HepG2 (cell line): ENCODE data around the gene BAZ1B. TPM values are rescaled to one million over a fixed set of nuclear protein-coding genes. Genes with fewer than 3 reads are reported as not detected.

Experiments
- ATAC-seq: fragments of 200-7000 bp; cut with Tn5 transposase; 3 replicates; pipeline ENCODE4 v1.9.1; 2020; ENCODE audit warnings: mild to moderate bottlenecking, moderate library complexity
- BruUV-seq: library from RNA; stranded (reverse); fragments of 400-500 nt; replicated peaks from 2 replicates; lab custom pipeline; 2021; lab: Mats Ljungman, UMichigan
- CTCF ChIA-PET: fragments of 300-600 bp; formaldehyde crosslinking; extraction: SDS; loops from one replicate; lab custom pipeline; 2021; ENCODE audit warnings: low total read pairs, inconsistent platforms, low intra/inter-chr PET ratio; lab: Yijun Ruan, JAX
- POLR2A ChIA-PET: fragments of 350-600 bp; sonication (Branson Sonifier 250); formaldehyde crosslinking; loops from one replicate; lab custom pipeline; 2020; ENCODE audit warnings: antibody characterized with exemption, inconsistent platforms; lab: Yijun Ruan, JAX
- DNase-seq: peaks from one replicate; pipeline ENCODE4 v3.0.0-alpha.2; 2015; ENCODE audit warnings: low spot score
- FAIRE-seq: peaks from 3 replicates; lab custom pipeline; 2011; peaks lifted over from hg19 to GRCh38; lab: Jason Lieb, UNC
- H2AFZ ChIP-seq: one replicate; pipeline ENCODE4 v1.6.1; 2011; ENCODE audit warnings: low read length, inconsistent platforms
- H3K27ac ChIP-seq: fragments of 300-600 bp; 3 replicates; pipeline ENCODE4 v1.8.0; 2011; ENCODE audit warnings: mixed run types, mild to moderate bottlenecking, mixed read lengths, low read length, inconsistent platforms; ENCODE audit not compliant: insufficient read depth; ENCODE audit errors: extremely low read length
- H3K27me3 ChIP-seq, 2 experiments: fragments of 200-600 bp in 1 of 2; 2 replicates in 1 of 2; 3 replicates in 1 of 2; pipeline versions ENCODE4 v1.6.0 to v1.8.0; 2011; ENCODE audit warnings: low read length in 2 of 2, mild to moderate bottlenecking in 2 of 2, moderate library complexity in 2 of 2, inconsistent platforms in 1 of 2; ENCODE audit not compliant: insufficient read depth in 2 of 2, control insufficient read depth in 1 of 2
- H3K36me3 ChIP-seq, 2 experiments: fragments of 200-600 bp in 1 of 2; replicated peaks in 1 of 2; 2 replicates in 1 of 2; 3 replicates in 1 of 2; pipeline versions ENCODE4 v1.5.1 to v1.8.0; 2011; ENCODE audit warnings: low read length in 2 of 2, inconsistent platforms in 1 of 2; ENCODE audit not compliant: insufficient read depth in 2 of 2, control insufficient read depth in 1 of 2
- H3K4me1 ChIP-seq: 2 replicates; pipeline ENCODE4 v1.5.1; 2012; ENCODE audit warnings: low read length, inconsistent platforms; ENCODE audit not compliant: insufficient read depth
- H3K4me2 ChIP-seq: 2 replicates; pipeline ENCODE4 v1.6.0; 2011; ENCODE audit warnings: low read depth, low read length, inconsistent platforms
- H3K4me3 ChIP-seq, 3 experiments: fragments of 200-600 bp in 1 of 3; sonication (generic), shearing (Covaris generic) in 1 of 3; replicated peaks in 1 of 3; 2 replicates each; pipeline ENCODE4 v1.5.1; 2011 to 2016; ENCODE audit warnings: low read length in 3 of 3, inconsistent platforms in 2 of 3, low read depth in 2 of 3, mild to moderate bottlenecking in 2 of 3, control low read depth in 1 of 3, mixed read lengths in 1 of 3; ENCODE audit not compliant: insufficient read depth in 1 of 3
- H3K79me2 ChIP-seq: one replicate; pipeline ENCODE4 v1.6.1; 2011; ENCODE audit warnings: low read length, inconsistent platforms; ENCODE audit not compliant: insufficient read depth
- H3K9ac ChIP-seq: 2 replicates; pipeline ENCODE4 v1.6.0; 2011; ENCODE audit warnings: mild to moderate bottlenecking, low read depth, low read length, inconsistent platforms; ENCODE audit not compliant: insufficient read depth
- H3K9me3 ChIP-seq: 2 replicates; pipeline ENCODE4 v1.5.1; 2012; ENCODE audit warnings: mild to moderate bottlenecking, low read length
- H4K20me1 ChIP-seq: 2 replicates; pipeline ENCODE4 v1.6.0; 2011; ENCODE audit warnings: inconsistent platforms, mild to moderate bottlenecking, low read length, moderate library complexity; ENCODE audit not compliant: insufficient read depth
- CAMTA2 ChIP-seq: sonication (generic); formaldehyde crosslinking; IDR thresholded peaks from 2 replicates; pipeline ENCODE4 v1.4.0; 2020; ENCODE audit warnings: mild to moderate bottlenecking, missing genetic modification reagents, borderline replicate concordance
- FOXK2 ChIP-seq: fragments of 450-650 bp; IDR thresholded peaks from 2 replicates; pipeline ENCODE4 v1.6.1; 2016
- NCOA2 ChIP-seq: sonication (generic); formaldehyde crosslinking; IDR thresholded peaks from 2 replicates; pipeline ENCODE4 v1.8.0; 2022; ENCODE audit warnings: inconsistent platforms
- RCOR2 ChIP-seq: IDR thresholded peaks from 2 replicates; pipeline ENCODE4 v1.6.1; 2016; ENCODE audit warnings: missing biosample characterization, missing genetic modification reagents
- TFE3 ChIP-seq: IDR thresholded peaks from 2 replicates; pipeline ENCODE4 v1.6.1; 2016
- THAP7 ChIP-seq: sonication (generic); formaldehyde crosslinking; IDR thresholded peaks from 2 replicates; pipeline ENCODE4 v1.8.1; 2023; ENCODE audit warnings: mild to moderate bottlenecking, missing genetic modification reagents
- WGBS: methylation state at CpG from one replicate; pipeline ENCODE4 v1.1.6; 2017; ENCODE audit warnings: low lambda C conversion rate; 5-methylcytosine and 5-hydroxymethylcytosine counted together
- in situ Hi-C: cut with HindIII; loops from 2 replicates; pipeline ENCODE4 v1.10.0; 2017; ENCODE audit warnings: low pct_unique_long_range_greater_than_20kb; ENCODE audit not compliant: extremely low pct_ligation_motif_present
- intact Hi-C: fragments of 100-400 bp; cut with micrococcal nuclease; formaldehyde crosslinking; loops from one replicate; pipeline ENCODE4 v1.10.0; 2022; ENCODE audit not compliant: unreplicated experiment
- polyA plus RNA-seq, 8 experiments: library from polyadenylated mRNA; depleted of rRNA in 3 of 8; stranded (reverse) in 7 of 8; unstranded in 1 of 8; fragments of >200 nt; fragmentation: Illumina TruSeq in 4 of 8; extraction: Trizol in 4 of 8; gene quantifications; 2 replicates each; pipeline versions ENCODE4 v1.2.1 to v1.2.3, GENCODE V29; 2011 to 2016; ENCODE audit warnings: low read depth in 4 of 8, missing spikeins in 1 of 8, mixed read lengths in 1 of 8; ENCODE audit not compliant: insufficient read depth in 1 of 8
- total RNA-seq, 5 experiments: library from RNA; depleted of rRNA; stranded (reverse); fragments of >200 nt; fragmentation: Illumina TruSeq; extraction: Trizol; gene quantifications; 2 replicates each; pipeline ENCODE4 v1.2.3, GENCODE V29; 2016; ENCODE audit warnings: low read depth in 1 of 5
- TF ChIP-seq, protein P1 (sequence below): sonication (generic); formaldehyde crosslinking; IDR thresholded peaks from 2 replicates; pipeline ENCODE4 v1.4.0; 2020; ENCODE audit warnings: mild to moderate bottlenecking, missing genetic modification reagents

The BAZ1B gene
- total and polyA plus RNA-seq, 2 of the 13 experiments (the other 11 are each of a cell fraction or from before 2014, with no cell fraction given), result 18.6 to 69.4 TPM

DNA sequence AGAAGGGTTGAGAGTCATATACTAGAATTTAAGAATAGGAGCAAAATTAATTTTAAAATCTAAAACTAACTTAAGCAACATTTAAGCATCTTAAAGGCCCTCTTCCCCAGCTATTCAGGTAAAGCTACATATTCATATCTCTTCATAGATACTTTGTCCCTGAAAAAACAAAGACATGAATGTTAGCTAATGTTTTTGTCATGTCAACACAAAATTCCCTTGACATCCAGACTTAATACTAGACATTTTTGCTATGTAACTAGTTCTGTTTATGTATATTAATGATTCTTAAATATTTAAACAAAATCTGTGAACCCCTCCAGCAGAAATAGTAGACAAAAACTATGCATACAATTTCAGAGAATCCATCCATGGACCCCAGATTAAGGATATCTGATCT lies 43.5 kb downstream of the BAZ1B start (continued):
- TF ChIP-seq THAP7 (no peak), RCOR2 (no peak)

DNA sequence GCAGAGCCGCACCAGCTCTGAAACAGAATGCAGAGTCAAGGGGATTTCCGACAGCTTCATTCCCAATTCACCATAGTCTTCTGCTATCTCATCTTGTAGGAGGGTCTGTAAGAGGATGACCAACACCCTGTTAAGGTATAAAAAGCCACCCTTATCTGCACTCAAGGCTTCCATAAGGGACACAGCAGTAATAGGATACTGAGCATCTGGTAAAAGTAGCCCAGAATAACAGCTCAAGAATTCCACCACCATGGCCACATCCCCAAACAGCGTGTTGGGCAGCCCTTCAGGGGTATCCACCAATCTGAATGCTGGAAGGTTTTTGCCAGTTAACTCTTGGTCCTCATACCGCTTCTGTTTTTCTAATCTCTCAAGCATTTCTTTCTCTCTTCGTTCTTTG lies 44.7 kb downstream of the BAZ1B start:
- CTCF ChIA-PET, result no interaction called here
- in situ Hi-C loops, result no loop called here
- no peak for DNase-seq
- TF ChIP-seq, protein P1, sequence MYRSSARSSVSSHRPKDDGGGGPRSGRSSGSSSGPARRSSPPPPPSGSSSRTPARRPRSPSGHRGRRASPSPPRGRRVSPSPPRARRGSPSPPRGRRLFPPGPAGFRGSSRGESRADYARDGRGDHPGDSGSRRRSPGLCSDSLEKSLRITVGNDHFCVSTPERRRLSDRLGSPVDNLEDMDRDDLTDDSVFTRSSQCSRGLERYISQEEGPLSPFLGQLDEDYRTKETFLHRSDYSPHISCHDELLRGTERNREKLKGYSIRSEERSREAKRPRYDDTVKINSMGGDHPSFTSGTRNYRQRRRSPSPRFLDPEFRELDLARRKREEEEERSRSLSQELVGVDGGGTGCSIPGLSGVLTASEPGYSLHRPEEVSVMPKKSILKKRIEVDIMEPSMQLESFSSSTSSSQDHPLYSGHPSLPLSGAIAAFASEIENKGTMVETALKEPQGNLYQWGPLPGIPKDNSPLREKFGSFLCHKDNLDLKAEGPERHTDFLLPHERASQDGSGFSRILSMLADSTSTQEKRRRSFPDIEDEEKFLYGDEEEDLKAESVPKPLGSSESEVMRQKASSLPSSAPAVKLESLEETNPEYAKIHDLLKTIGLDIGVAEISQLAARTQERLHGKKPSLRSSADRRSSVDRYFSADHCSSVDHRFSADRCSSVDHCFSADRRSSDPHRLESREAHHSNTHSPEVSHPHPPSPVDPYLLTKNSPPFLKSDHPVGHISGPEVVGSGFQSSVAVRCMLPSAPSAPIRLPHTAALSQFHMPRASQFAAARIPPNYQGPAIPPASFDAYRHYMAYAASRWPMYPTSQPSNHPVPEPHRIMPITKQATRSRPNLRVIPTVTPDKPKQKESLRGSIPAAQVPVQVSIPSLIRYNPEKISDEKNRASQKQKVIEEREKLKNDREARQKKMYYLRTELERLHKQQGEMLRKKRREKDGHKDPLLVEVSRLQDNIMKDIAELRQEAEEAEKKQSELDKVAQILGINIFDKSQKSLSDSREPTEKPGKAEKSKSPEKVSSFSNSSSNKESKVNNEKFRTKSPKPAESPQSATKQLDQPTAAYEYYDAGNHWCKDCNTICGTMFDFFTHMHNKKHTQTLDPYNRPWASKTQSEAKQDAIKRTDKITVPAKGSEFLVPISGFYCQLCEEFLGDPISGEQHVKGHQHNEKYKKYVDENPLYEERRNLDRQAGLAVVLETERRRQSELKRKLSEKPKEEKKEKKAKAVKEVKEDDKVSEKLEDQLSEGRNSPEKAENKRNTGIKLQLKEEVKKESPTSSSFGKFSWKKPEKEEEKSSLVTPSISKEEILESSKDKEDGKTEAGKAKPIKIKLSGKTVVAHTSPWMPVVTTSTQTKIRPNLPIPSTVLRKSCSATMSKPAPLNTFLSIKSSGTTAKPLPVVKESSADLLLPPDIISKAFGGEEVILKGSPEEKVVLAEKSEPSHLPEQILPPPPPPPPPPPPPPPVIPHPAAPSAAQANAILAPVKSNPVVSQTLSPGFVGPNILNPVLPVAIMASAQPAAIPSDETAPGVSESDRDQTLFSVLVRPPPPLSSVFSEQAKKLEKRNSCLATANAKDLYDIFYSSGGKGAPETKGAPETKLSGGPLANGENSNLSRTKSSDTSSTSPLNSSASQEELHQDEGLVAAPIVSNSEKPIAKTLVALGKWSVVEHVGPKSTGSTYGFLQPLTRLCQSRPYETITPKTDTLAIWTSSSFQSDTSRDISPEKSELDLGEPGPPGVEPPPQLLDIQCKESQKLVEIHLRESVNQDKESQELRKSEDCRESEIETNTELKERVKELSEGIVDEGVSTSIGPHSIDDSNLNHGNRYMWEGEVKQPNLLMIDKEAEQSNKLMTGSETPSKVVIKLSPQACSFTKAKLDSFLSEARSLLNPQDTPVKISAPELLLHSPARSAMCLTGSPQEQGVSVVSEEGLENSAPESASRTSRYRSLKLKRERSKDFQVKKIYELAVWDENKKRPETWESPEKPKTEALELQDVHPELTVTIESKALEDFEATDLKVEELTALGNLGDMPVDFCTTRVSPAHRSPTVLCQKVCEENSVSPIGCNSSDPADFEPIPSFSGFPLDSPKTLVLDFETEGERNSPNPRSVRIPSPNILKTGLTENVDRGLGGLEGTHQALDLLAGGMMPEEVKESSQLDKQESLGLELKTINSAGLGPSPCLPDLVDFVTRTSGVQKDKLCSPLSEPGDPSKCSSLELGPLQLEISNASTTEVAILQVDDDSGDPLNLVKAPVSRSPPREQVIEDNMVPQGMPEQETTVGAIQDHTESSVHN (CRISPR knock-in tag), result no peak
- TF ChIP-seq TFE3, result no peak
- TF ChIP-seq NCOA2 (CRISPR knock-in tag), result no peak
- no peak for TF ChIP-seq CAMTA2 (CRISPR knock-in tag)
- TF ChIP-seq FOXK2, result no peak
- TF ChIP-seq, all 625 proteins: peak for 0
- no peak overlapping the region for H3K4me2 ChIP-seq
- H3K79me2 ChIP-seq, result peaks cover 11% of the 10 kb centered on the region
- no peak for FAIRE-seq
- H3K9ac ChIP-seq, result no peak overlapping the region
- H2AFZ ChIP-seq, result no peak overlapping the region
- 0 out of 2 replicates have a peak, but pooled peaks cover 2% of the 10 kb centered on the region for H4K20me1 ChIP-seq
- 87% methylated on average over 5 of the region's 5 CpGs for WGBS
- H3K27me3 ChIP-seq, result no peaks in the 10 kb centered on the region
- H3K9me3 ChIP-seq, result no peaks in the 10 kb centered on the region
- no peak overlapping the region for H3K27ac ChIP-seq
- no peaks in the 10 kb centered on the region for H3K4me1 ChIP-seq
- ATAC-seq, result no peak
- H3K4me3 ChIP-seq, result no peak overlapping the region
- POLR2A ChIA-PET, result no interaction called here
- intact Hi-C loops, result no loop called here
- no TSS peak for BruUV-seq
- H3K36me3 ChIP-seq, result peaks cover 16 to 79% of the 10 kb centered on the region in 2 experiments
